GM18507 (cell line): ENCODE measurements around the gene KIF1B.

Experiments
- DNase-seq: peaks from one replicate; pipeline ENCODE4 v3.0.0; 2011; ENCODE audit warnings: low read depth; ENCODE audit not compliant: insufficient read length; ENCODE audit errors: extremely low spot score
- FAIRE-seq: peaks from 2 replicates; lab custom pipeline; 2011; peaks lifted over from hg19 to GRCh38; lab: Jason Lieb, UNC

Gene KIF1B

DNA sequence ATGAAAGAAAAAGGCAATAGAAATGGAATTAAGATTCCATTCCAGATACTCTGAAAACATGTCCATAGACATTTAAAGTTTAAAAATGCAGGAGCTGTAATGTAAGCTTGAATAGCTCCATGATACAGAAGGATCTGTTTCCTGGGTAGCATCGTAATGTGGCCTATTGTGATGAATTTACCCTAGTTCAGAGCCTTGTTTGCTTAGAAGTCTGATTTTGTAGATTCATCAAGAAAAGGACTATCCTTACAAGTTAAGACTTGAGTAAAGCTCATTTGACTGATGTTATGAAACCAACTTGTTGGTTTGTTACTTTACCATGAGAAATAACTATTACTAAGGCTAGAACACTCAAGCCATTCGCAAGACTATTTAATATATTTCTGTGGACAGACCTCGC is 55.5 kb downstream of the KIF1B start:
- DNase-seq (no peak), FAIRE-seq (no peak)

DNA sequence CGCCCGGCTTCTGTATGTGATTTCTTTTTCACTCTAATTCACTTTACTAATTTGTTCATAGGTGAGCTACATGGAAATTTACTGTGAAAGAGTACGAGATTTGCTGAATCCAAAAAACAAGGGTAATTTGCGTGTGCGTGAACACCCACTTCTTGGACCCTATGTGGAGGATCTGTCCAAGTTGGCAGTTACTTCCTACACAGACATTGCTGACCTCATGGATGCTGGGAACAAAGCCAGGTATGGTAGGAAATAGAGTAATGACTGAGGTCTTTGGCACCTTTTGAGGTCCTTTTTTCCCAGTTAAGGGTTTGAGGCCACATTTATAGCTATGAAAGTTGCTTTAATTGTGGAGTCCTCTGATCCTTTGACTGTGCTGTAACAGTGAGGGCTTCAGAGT is 56.9 kb downstream of the KIF1B start:
- no peak for DNase-seq
- FAIRE-seq = no peak

DNA sequence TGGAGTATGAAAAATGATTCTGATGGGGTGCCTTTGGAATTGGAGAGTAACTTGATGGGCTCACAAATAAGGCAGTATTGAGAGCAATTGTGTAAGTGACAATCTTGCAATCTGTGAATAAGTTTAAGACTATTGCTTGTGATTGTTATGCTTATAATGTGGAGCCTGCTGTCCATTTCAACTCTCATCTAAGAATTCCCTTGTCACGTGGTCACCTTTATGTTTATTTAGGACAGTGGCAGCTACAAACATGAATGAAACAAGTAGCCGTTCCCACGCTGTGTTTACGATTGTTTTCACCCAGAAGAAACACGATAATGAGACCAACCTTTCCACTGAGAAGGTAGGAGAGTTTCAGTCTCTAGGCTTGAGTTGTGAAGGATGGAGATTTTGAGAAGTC is 57.6 kb downstream of the KIF1B start:
- DNase-seq (no peak), FAIRE-seq (no peak)

DNA sequence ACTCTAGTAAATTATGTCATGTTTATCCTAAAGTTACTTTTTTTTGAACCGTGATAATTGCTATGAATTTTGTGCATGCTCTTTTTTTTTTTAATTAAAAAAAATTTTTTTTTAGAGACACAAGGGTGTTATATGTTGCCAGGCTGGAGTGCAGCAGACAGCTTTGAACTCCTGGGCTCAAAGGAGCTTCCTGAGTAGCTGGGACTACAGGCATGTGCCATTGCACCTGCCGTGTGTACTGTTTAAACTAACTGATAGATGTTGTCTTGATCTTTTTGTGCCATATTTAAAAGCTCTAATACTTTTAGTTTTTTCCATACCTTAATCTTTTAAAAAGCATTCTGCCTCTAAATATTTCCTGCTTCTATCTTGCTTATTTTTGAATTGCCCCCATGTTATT is 60.7 kb downstream of the KIF1B start:
- FAIRE-seq (no peak), DNase-seq (no peak)

DNA sequence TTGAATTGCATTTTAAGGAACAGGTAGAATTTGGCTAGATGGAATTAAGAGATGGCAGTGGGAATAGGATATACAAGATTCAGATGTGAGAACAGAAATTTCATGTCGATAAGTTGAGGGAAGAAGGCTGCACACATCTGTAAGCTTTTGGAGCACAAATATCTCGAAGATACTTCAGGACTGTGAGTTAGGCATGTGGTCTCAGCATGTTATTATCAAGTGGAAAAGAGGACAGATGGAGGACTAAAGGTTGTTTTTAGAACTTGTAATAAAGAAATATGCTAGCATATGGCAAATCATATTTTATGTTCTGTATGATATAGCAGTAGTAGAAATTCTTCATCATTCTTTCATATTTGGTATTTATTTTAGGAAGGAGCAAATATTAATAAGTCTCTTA is 61.5 kb downstream of the KIF1B start:
- FAIRE-seq (no peak), DNase-seq (no peak)

DNA sequence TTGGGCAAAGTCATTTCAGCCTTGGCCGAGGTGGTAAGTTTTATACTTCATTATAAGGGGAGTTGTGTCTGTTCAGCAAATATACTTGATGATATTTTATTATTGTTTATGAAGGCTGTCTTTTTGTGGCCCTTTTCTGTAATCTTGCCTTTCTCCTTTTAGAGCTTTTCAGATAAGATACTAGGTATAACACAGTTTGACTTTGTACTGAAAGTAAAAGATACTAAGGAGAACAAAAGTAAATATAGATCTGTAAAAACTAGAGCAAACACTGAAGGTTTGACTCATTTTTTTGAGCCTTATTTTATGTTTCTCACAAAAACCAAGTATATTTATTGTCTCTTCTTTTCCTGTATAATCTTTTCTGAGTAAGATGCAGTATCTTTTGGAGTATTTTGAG is 61.9 kb downstream of the KIF1B start:
- FAIRE-seq (no peak), DNase-seq (no peak)

DNA sequence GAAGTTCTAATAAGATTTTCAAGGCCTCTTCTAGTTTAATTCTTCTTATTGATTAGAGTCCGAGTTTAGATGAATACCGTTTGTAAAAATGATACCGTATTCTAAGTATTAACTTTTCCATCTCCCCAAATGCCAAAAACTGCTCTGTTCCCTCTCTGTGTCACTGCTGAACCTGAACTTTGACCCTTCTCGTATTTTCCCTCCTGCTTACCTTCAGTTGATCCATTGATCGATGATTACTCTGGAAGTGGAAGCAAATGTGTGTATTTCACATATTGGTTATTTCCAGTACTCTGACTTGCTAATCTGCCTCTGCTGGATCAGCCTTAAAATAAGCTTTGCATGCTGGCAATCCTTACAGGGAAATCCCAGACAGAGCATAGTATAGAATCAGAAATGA is 68.5 kb downstream of the KIF1B start:
- DNase-seq (no peak), FAIRE-seq (no peak)

DNA sequence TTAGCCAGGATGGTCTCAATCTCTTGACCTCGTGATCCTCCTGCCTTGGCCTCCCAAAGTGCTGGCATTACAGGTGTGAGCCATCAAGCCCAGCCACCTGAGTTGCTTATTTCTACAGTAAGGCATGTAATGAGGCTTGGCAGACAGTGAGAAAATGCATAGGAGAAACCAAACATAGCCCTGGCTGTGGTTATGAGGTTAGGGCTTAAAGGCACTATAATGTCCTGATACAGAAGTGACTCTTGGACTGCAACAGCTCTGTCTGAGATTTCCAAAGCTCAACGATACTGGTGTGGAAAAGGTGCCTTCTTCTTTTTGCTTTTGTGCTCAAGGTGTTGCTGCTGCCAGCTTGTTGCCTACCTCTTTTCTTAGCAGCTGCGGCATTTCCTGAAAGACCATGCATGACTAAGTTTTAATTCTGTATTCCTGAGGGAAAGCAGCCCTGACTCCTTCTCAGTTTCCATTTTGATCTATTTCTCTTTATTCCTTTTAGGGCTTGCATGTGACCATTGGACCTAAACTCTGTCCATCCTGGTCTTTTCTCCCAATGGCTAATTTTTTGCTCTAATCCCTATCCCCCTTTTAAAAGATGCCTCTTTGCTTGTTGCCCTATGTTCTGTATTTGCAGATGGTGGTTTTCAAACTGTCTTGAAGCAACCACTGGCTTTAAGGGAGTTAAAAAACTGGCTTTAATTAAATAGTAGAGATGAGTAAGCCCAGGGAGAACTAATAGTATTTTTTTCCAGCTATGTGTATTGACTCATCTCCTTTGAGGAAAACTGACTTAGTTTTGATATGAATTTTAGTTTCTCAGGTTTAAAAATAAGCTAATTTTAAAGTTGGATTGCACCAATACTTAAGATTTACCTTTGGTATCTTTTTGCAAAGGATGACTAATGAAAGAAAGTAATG is 70.3 kb downstream of the KIF1B start:
- FAIRE-seq = peak; percentile 9

DNA sequence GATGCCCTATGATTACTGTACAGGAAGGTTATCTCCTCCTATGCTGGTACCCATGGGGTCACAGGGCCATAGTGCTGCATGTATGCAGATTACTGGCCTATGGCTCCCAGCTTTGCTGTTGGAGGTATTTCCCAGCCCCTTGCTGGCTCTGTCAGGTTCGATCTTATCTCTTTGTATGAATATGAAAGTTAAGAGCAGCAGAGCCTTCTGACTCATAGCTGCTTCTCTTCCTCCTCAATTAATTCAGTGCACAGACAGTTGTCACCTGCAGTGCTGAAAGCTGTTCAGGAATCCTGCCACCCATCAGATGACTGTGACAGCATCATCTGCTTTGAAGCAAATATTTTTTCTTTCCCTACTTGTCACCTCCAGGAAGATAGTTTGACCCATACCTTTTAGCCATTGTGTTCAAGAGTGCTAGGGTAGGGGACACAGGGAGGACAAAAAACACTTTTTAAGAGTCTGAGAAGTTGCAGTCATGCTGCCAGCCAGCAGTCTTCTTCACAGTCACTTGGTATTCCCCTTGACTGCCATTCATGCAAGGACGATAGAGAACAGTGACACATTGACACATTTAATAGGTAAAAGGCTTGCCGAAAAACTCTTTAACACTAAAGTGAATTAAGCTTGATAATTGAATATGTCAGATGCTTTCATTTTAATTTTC is 73.1 kb downstream of the KIF1B start:
- FAIRE-seq (peak; percentile 58), DNase-seq (peak; percentile 3)

More for the DNA sequence above, 70.3 kb downstream of the KIF1B start:
- no peak for DNase-seq

DNA sequence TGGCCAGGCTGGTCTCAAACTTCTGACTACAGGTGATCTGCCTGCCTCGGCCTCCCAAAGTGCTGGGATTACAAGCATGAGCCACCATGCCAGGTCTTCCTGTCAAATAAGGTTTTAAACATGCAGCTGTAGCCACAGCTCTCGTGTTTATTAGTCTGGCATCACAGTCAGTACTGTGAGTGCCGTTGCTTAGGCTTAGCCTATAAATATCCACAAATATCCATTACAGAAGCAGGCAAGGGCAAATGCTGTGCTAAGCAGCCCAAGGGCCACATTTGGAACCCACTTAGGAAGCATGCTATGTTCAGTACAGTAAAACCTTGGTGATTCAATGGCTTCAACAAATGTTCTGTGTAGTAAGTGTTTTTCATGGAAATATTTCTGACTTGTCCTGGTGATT is 75.9 kb downstream of the KIF1B start:
- no peak for DNase-seq
- no peak for FAIRE-seq

DNA sequence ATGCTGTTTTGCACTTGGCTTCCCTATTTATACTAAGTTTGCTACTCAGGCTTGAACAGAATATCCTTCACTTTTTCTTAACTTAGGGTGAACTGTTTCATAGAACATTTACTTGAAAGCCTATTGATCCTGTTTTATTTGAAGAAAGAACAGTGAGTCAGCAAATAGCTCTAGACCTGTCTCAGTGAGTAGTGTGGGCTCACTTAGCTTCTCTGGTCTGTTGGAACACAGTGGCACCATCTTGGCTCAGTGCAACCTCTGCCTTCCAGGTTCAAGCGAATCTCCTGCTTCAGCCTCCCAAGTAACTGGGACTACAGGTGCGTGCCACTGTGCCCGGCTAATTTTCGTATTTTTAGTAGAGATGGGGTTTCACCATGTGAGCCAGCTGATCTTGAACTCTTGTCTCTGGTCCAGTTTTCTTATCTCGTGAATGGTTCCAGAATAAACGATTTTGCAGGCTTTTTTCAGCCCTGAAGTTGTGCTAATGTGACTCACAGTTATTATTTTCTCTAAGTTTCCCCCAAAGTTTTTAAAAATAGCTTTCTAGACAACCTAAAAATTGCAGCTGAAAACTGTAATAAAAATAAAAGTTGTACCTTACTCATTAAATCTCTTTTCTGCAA is 76.8 kb downstream of the KIF1B start:
- no peak for FAIRE-seq
- no peak for DNase-seq

DNA sequence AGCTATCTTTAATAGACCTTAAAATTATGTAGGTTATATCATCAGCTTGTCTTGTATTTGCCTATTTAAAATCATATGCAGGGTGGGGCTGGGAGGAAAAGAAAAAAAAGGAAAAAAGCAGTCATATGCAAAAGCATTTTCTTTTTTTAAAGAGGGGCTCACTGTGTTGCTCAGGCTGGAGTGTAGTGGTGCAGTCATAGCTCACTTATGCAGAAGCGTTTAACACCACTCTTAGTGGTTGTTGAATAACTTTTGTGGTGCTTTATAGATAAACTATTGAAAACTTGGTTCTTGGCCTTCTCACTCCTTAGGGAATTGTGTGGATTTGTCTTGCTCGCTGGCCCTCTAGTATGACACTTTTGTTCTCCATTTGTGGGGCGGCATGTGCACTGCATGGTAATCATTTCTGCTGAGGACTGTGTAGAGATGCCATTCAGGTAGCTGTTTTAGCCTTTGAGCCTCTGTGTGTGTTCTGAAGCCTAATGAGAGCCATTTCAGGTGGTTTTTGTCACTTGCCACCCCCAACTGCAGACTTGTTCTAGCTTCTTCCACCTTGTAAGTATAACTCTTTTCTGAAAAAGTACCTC is 77.8 kb downstream of the KIF1B start:
- FAIRE-seq = no peak
- DNase-seq = no peak

DNA sequence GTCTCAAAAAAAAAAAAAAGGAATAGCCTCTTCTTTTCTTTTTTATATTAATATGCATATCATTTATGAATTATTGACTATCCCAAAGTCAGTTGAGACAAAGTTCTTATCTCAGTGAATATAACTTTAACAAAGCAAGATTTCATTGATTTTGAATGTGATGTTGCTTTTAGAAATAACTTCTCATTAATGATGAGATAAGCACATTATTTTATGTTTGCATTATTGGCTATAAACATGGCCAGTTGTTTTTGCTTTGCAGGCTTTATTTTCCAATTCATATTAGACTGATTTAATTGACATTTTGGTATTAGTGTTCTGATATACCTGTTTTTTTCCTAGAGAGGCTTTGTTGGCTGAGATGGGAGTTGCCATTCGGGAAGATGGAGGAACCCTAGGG is 81.3 kb downstream of the KIF1B start:
- FAIRE-seq = no peak
- no peak for DNase-seq

DNA sequence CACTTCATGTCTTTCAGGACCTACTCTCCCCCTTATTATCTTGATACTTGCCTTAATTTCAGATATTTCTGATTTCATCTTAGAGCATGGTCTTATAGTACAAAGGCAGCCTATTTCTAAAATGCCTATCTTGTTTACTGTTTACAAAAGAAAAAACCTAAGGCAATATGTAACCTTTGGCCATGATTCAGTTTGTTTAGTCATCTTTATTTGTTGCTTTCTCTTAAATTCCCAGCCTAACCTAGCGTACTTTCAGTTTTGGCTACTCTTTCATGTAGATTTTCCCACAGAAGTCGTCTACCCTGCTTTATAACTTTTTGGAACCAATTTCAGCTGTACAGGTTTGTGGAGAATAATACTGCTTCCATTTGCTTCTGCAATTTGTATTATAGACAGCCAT is 81.8 kb downstream of the KIF1B start:
- FAIRE-seq (no peak), DNase-seq (no peak)

DNA sequence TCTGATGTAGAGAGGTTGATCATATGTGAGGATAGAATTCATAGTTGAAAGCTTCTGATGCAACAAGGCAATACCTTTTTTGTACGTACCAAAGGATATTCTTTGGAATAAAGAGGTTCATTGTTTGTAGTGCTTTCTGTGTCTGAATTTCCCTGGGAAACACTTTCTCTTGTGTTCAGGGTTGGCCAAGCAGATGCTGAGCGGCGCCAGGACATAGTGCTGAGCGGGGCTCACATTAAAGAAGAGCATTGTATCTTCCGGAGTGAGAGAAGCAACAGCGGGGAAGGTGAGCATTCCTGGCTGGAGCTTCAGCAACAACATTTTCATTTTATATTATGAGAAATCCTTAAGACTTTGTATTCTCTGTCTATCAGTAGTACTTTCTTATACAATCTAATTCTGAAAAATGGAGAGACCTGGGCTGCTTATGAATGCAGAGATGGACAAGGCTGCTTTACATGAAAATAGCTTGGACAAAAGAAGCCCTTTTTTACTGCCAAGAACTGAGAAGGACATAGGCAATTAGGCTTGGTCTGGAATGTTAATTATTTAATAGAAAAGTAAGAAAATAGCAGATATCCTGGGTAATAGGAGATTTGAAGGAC is 85.2 kb downstream of the KIF1B start:
- FAIRE-seq (no peak), DNase-seq (no peak)

DNA sequence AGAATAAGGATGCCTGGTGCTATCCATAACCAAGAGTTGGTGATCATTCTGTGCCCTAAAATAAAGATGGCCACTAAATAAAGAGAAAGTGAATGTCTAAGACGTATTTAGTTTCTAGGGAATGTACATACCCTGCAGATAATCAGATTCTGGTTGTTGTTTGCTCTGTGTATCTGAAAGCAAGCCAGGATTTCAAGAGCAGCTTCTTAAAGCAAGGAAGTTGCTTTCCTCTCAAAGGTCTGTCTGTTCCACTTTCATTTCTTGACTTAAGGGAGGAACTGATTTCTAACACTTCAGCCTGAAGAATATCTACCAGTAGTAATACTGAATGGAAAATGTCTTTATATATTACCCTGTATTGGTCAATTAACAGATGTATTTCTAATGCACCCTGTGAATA is 88.8 kb downstream of the KIF1B start:
- FAIRE-seq (peak; percentile 79), DNase-seq (no peak)

DNA sequence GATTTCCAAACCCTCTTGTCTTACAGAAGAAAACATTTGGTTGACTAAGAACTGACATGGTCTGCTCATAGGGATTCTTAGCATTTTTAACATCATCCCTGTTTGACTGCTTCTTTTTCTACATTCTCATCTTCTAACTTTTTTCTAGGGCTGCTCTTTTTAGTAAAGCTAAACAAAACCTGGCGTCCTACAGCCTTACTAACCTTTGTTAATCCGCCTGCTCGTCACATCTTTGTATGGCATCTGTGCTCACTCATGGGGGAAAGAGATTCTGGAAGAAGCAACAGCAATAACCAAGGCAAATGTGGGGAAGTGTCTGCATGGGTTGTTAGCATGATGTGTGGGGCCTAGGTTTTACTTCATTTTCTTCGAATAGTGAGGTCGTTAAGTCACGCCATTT is 92.0 kb downstream of the KIF1B start:
- FAIRE-seq = no peak
- no peak for DNase-seq

DNA sequence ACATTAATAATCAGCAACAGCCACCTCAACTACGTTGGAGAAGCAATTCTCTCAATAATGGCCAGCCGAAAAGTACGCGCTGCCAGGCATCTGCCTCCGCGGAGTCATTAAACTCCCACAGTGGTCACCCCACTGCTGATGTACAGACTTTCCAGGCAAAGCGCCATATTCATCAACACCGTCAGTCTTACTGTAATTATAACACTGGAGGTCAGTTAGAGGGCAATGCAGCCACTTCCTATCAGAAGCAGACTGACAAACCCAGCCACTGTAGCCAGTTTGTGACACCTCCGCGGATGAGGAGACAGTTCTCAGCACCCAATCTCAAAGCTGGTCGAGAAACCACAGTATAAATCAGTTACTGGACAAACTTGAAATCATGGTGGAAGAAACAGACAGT is 93.9 kb downstream of the KIF1B start:
- DNase-seq = peak; percentile 2
- peak; percentile 53 for FAIRE-seq

DNA sequence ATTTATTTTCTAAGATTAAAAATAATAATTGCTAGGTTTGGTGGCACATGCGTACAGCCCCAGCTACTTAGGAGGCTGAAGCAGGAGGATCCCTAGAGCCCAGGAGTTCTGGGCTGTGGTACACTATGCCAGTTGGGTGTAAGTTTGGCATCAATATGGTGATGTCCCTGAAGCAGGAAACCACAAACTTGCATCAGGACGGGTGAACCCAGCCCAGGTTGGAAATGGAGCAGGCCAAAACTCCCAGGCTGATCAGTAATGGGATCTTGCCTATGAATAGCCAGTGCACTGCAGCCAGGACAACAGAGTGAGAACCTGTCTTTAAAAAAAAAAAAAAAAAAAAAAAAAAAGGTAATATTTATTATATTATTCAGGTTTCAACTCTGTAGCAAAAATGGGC is 96.1 kb downstream of the KIF1B start:
- DNase-seq (no peak), FAIRE-seq (no peak)

DNA sequence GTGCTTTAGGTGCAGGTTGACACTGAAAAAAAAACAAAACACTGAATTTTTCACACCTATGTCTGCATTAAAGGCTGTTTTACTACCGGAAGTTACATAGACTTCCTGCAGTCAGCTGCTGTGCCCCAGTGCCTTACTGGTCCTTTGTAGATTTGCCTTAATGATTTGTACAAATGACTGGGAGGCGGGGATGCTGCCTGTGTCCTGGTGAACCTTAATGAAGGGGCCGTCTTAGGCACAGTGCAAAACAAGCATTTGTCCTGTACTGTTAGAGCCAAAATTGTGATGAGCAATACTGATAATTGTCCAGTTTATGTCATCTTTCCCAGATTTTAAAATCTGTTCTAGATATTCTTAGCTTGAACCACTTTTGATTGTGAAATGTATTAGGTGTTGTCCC is 97.6 kb downstream of the KIF1B start:
- DNase-seq (peak; percentile 5), FAIRE-seq (peak; percentile 5)
